Natural killer cell treated with Interleukin-12 subunit alpha and Interleukin-12 subunit beta and Interleukin-15 and Interleukin-18, amount 100 ng/mL, for 72 hours (primary cell): Measurements from ENCODE around the gene NET1. TPM values are rescaled to one million over a fixed set of nuclear protein-coding genes. Genes with fewer than 3 reads are reported as not detected.

ENCODE experiments used
- ATAC-seq, 2 donors: fragments of 150-1000 bp; cut with Tn5 transposase in 1 of 2; sonication (Bioruptor Pico), chemical (Tn5 transposase) in 1 of 2; 2 replicates each; pipeline ENCODE4 v1.10.0; 2021
- DNase-seq: peaks from one replicate; pipeline ENCODE4 v3.0.0; 2022; ENCODE audit warnings: low spot score
- H3K27ac Mint-ChIP-seq, 2 donors: 1 replicate in 1 of 2; 2 replicates in 1 of 2; pipeline ENCODE4 v1.8.0; 2022; ENCODE audit warnings: mixed read lengths in 2 of 2, mild to moderate bottlenecking in 1 of 2, moderate library complexity in 1 of 2
- H3K27me3 Mint-ChIP-seq, 2 donors: 1 replicate in 1 of 2; 2 replicates in 1 of 2; pipeline ENCODE4 v1.8.0; 2022; ENCODE audit warnings: mixed read lengths in 2 of 2
- H3K36me3 Mint-ChIP-seq: one replicate; pipeline ENCODE4 v1.8.0; 2022; ENCODE audit warnings: mixed read lengths
- H3K4me1 Mint-ChIP-seq, 2 donors: 1 replicate in 1 of 2; 2 replicates in 1 of 2; pipeline ENCODE4 v1.8.0; 2022; ENCODE audit warnings: low read depth in 2 of 2, mixed read lengths in 2 of 2, mild to moderate bottlenecking in 1 of 2
- H3K4me3 Mint-ChIP-seq: one replicate; pipeline ENCODE4 v1.8.0; 2022; ENCODE audit warnings: mixed read lengths
- H3K9me3 Mint-ChIP-seq: 2 replicates; pipeline ENCODE4 v1.8.0; 2022; ENCODE audit warnings: mixed read lengths
- total RNA-seq, 2 donors: library from RNA; stranded (reverse); gene quantifications; one replicate each; pipeline ENCODE4 v1.2.3, GENCODE V29; 2022

NET1 gene
- total RNA-seq, 2 donors from 2014 or later: 20.1 to 36.0 TPM

- H3K36me3 Mint-ChIP-seq: peaks cover 5% of the 10 kb centered on the region
- H3K27me3 Mint-ChIP-seq: no peaks in the 10 kb centered on the region
- H3K27ac Mint-ChIP-seq: peak overlapping the region in 1 of 2 donors; percentile 62
- H3K4me1 Mint-ChIP-seq: peaks cover 4 to 37% of the 10 kb centered on the region in 2 donors
- no peaks in the 10 kb centered on the region for H3K9me3 Mint-ChIP-seq
- ATAC-seq (no peak), DNase-seq (no peak)
- peak overlapping the region; percentile 22 for H3K4me3 Mint-ChIP-seq
These were observed 30.0 kb downstream of the NET1 start for GRCh38 chr10:5442065-5442989.

- ATAC-seq (no peak), DNase-seq (no peak)
- no peaks in the 10 kb centered on the region for H3K27me3 Mint-ChIP-seq
- peaks cover 8 to 42% of the 10 kb centered on the region in 2 donors for H3K4me1 Mint-ChIP-seq
- no peaks in the 10 kb centered on the region for H3K9me3 Mint-ChIP-seq
- H3K27ac Mint-ChIP-seq: peak overlapping the region in 1 of 2 donors; percentile 62
- peaks cover 5% of the 10 kb centered on the region for H3K36me3 Mint-ChIP-seq
- H3K4me3 Mint-ChIP-seq: peak overlapping the region; percentile 22
These were observed 30.6 kb downstream of the NET1 start for GRCh38 chr10:5442990-5443370.

GRCh38 chr10:5443429-5443828 is 31.1 kb downstream of the NET1 start:
- Mint-ChIP-seq H3K27ac (peak overlapping the region in 1 of 2 donors; percentile 62), H3K4me3 (peak overlapping the region; percentile 22), H3K27me3 (no peaks in the 10 kb centered on the region), H3K9me3 (no peaks in the 10 kb centered on the region), H3K36me3 (peaks cover 5% of the 10 kb centered on the region), H3K4me1 (peaks cover 8 to 45% of the 10 kb centered on the region in 2 donors)
- ATAC-seq (peak in 1 of 2 donors; percentile 72), DNase-seq (no peak)

- ATAC-seq (no peak), DNase-seq (no peak)
- Mint-ChIP-seq H3K36me3 (peaks cover 5% of the 10 kb centered on the region), H3K9me3 (no peaks in the 10 kb centered on the region), H3K27me3 (no peaks in the 10 kb centered on the region), H3K4me1 (peaks cover 8 to 51% of the 10 kb centered on the region in 2 donors), H3K27ac (no peak overlapping the region), H3K4me3 (no peak overlapping the region)
These were observed 32.6 kb downstream of the NET1 start for GRCh38 chr10:5445006-5445405.

GRCh38 chr10:5446390-5446926 is 34.1 kb downstream of the NET1 start:
- DNase-seq: peak; percentile 72
- peak overlapping the region; percentile 79 for H3K4me3 Mint-ChIP-seq
- ATAC-seq: peak; percentile 75 to 86
- H3K36me3 Mint-ChIP-seq: peaks cover 5% of the 10 kb centered on the region
- H3K4me1 Mint-ChIP-seq: peaks cover 8 to 51% of the 10 kb centered on the region in 2 donors
- no peaks in the 10 kb centered on the region for H3K27me3 Mint-ChIP-seq
- H3K9me3 Mint-ChIP-seq: no peaks in the 10 kb centered on the region
- H3K27ac Mint-ChIP-seq: peak overlapping the region in 1 of 2 donors; percentile 38

- no peaks in the 10 kb centered on the region for H3K9me3 Mint-ChIP-seq
- ATAC-seq: no peak
- H3K27me3 Mint-ChIP-seq: no peaks in the 10 kb centered on the region
- DNase-seq: no peak
- H3K36me3 Mint-ChIP-seq: peaks cover 5% of the 10 kb centered on the region
- peak overlapping the region; percentile 9 to 26 for H3K27ac Mint-ChIP-seq
- H3K4me3 Mint-ChIP-seq: peak overlapping the region; percentile 65
- H3K4me1 Mint-ChIP-seq: peaks cover 8 to 51% of the 10 kb centered on the region in 2 donors
These were observed 34.7 kb downstream of the NET1 start for GRCh38 chr10:5447056-5447455.

- Mint-ChIP-seq H3K4me1 (peaks cover 8 to 51% of the 10 kb centered on the region in 2 donors), H3K4me3 (peak overlapping the region; percentile 65), H3K36me3 (peaks cover 5% of the 10 kb centered on the region), H3K27me3 (no peaks in the 10 kb centered on the region), H3K27ac (peak overlapping the region; percentile 9 to 26), H3K9me3 (no peaks in the 10 kb centered on the region)
- ATAC-seq (peak; percentile 71 to 83), DNase-seq (no peak)
These were observed 35.3 kb downstream of the NET1 start for GRCh38 chr10:5447611-5448071.

GRCh38 chr10:5448333-5449001 is 36.1 kb downstream of the NET1 start:
- ATAC-seq (no peak), DNase-seq (no peak)
- peak overlapping the region; percentile 10 for H3K4me3 Mint-ChIP-seq
- peaks cover 10% of the 10 kb centered on the region for H3K36me3 Mint-ChIP-seq
- no peak overlapping the region for H3K27ac Mint-ChIP-seq
- peaks cover 8 to 46% of the 10 kb centered on the region in 2 donors for H3K4me1 Mint-ChIP-seq
- H3K9me3 Mint-ChIP-seq: no peaks in the 10 kb centered on the region
- H3K27me3 Mint-ChIP-seq: no peaks in the 10 kb centered on the region

GRCh38 chr10:5449227-5449626 is 36.9 kb downstream of the NET1 start:
- H3K36me3 Mint-ChIP-seq: peaks cover 14% of the 10 kb centered on the region
- DNase-seq: no peak
- no peak overlapping the region for H3K27ac Mint-ChIP-seq
- peaks cover 8 to 39% of the 10 kb centered on the region in 2 donors for H3K4me1 Mint-ChIP-seq
- no peak for ATAC-seq
- no peaks in the 10 kb centered on the region for H3K27me3 Mint-ChIP-seq
- no peak overlapping the region for H3K4me3 Mint-ChIP-seq
- H3K9me3 Mint-ChIP-seq: no peaks in the 10 kb centered on the region

- Mint-ChIP-seq H3K9me3 (no peaks in the 10 kb centered on the region), H3K4me3 (no peak overlapping the region), H3K27me3 (no peaks in the 10 kb centered on the region), H3K4me1 (peaks cover 8 to 33% of the 10 kb centered on the region in 2 donors), H3K36me3 (peaks cover 14% of the 10 kb centered on the region), H3K27ac (no peak overlapping the region)
- DNase-seq (no peak), ATAC-seq (no peak)
These were observed 37.5 kb downstream of the NET1 start for GRCh38 chr10:5449823-5450222.

GRCh38 chr10:5450605-5451384 is 38.4 kb downstream of the NET1 start:
- Mint-ChIP-seq H3K4me1 (peaks cover 8 to 28% of the 10 kb centered on the region in 2 donors), H3K27me3 (no peaks in the 10 kb centered on the region), H3K9me3 (no peaks in the 10 kb centered on the region), H3K27ac (no peak overlapping the region), H3K36me3 (peaks cover 9% of the 10 kb centered on the region), H3K4me3 (no peak overlapping the region)
- ATAC-seq: no peak
- DNase-seq: no peak

- Mint-ChIP-seq H3K4me1 (peaks cover 0 to under 1% of the 10 kb centered on the region in 2 donors), H3K9me3 (no peaks in the 10 kb centered on the region), H3K27me3 (no peaks in the 10 kb centered on the region), H3K4me3 (no peak overlapping the region), H3K36me3 (peaks cover 20% of the 10 kb centered on the region), H3K27ac (no peak overlapping the region)
- DNase-seq: no peak
- ATAC-seq: no peak
These were observed 41.6 kb downstream of the NET1 start for GRCh38 chr10:5453749-5454489.

GRCh38 chr10:5456563-5456962 is 44.2 kb downstream of the NET1 start:
- Mint-ChIP-seq H3K4me3 (no peak overlapping the region), H3K27ac (no peak overlapping the region), H3K9me3 (no peaks in the 10 kb centered on the region), H3K36me3 (peaks cover 20% of the 10 kb centered on the region), H3K4me1 (no peaks in the 10 kb centered on the region), H3K27me3 (no peaks in the 10 kb centered on the region)
- no peak for DNase-seq
- ATAC-seq: no peak
